ENCODE results near the gene NUP210L.

- no peak for TF ChIP-seq EZH2 (IDR thresholded peaks at IDR 0.05; ENCODE audit: insufficient read depth, poor library complexity, severe bottlenecking)
- TF ChIP-seq EZH2phosphoT487 (IDR thresholded peaks at IDR 0.05; ENCODE audit: insufficient read depth, low read depth): no peak
Observed at GRCh38 chr1:153968972-153969371, 185.9 kb downstream of the NUP210L start.

Measured in GM23248 (cell line).